Lower leg skin (tissue), 4 donors: ENCODE data around the gene MYD88. TPM values are rescaled to one million over a fixed set of nuclear protein-coding genes. Genes with fewer than 3 reads are reported as not detected.
A peak's percentile ranks its signal among the peaks of the same experiment; 100 is the strongest.

Source experiments
- DNase-seq, 2 donors: peaks; one replicate each; pipeline ENCODE4 v3.0.0-alpha.2; 2019; ENCODE audit warnings: low spot score in 2 of 2
- H3K4me3 ChIP-seq: fragments of 200-600 bp; sonication (generic); 2 replicates; pipeline ENCODE4 v1.5.1; 2017; ENCODE audit warnings: mild to moderate bottlenecking, low read depth; ENCODE audit not compliant: poor library complexity, severe bottlenecking
- CTCF ChIP-seq, 3 donors: fragments of 450-650 bp; IDR thresholded peaks; one replicate each; pipeline ENCODE4 v1.5.1; 2016; ENCODE audit warnings: antibody characterized with exemption in 3 of 3, mild to moderate bottlenecking in 3 of 3, moderate library complexity in 2 of 3
- POLR2A ChIP-seq, 2 donors: fragments of 450-650 bp; IDR thresholded peaks; one replicate each; pipeline ENCODE4 v1.6.1; 2016 to 2017; ENCODE audit warnings: antibody characterized with exemption in 2 of 2, mild to moderate bottlenecking in 1 of 2, moderate library complexity in 1 of 2
- WGBS, 2 donors: methylation state at CpG; one replicate each; pipeline ENCODE4 v1.1.5; 2018; 5-methylcytosine and 5-hydroxymethylcytosine counted together
- intact Hi-C: fragments of 100-400 bp; cut with DNase I; formaldehyde crosslinking; loops from one replicate; pipeline ENCODE4 v1.15.0; 2023; ENCODE audit warnings: low total_unique reads
- total RNA-seq, 4 donors: library from RNA; depleted of rRNA; stranded (reverse); fragments of >200 nt; gene quantifications; one replicate each; pipeline ENCODE4 v1.1.0, GENCODE V29; 2016

MYD88 gene
- total RNA-seq, 4 donors from 2014 or later = 22.9 to 32.2 (median 23.6) TPM

GRCh38 chr3:38148311-38148882 lies 9.9 kb downstream of the MYD88 start:
- intact Hi-C loops = no loop called here
- no peak overlapping the region for H3K4me3 ChIP-seq
- TF ChIP-seq POLR2A (IDR thresholded peaks at IDR 0.05) = no peak
- TF ChIP-seq CTCF (IDR thresholded peaks at IDR 0.05) = no peak
- no peak for DNase-seq
- 73 to 76% methylated on average over 5 of the region's 5 CpGs for WGBS, 2 donors

- no peak overlapping the region for H3K4me3 ChIP-seq
- DNase-seq = no peak
- TF ChIP-seq CTCF (IDR thresholded peaks at IDR 0.05) = no peak
- no peak for TF ChIP-seq POLR2A (IDR thresholded peaks at IDR 0.05)
- 63 to 85% methylated on average over 3 of the region's 3 CpGs for WGBS, 2 donors
- intact Hi-C loops = no loop called here
Measured at GRCh38 chr3:38149708-38150107, 11.2 kb downstream of the MYD88 start.

- intact Hi-C loops = no loop called here
- no peak overlapping the region for H3K4me3 ChIP-seq
- WGBS, 2 donors = 78 to 81% methylated on average over 3 of the region's 3 CpGs
- DNase-seq = peak in 1 of 2 donors; percentile 15
- TF ChIP-seq POLR2A (IDR thresholded peaks at IDR 0.05) = no peak
- TF ChIP-seq CTCF (IDR thresholded peaks at IDR 0.05) = no peak
Measured at GRCh38 chr3:38150780-38151528, 12.5 kb downstream of the MYD88 start.

GRCh38 chr3:38151667-38152265 lies 13.3 kb downstream of the MYD88 start:
- intact Hi-C loops = no loop called here
- WGBS, 2 donors = 73 to 75% methylated on average over 3 of the region's 3 CpGs
- no peak overlapping the region for H3K4me3 ChIP-seq
- DNase-seq = peak in 1 of 2 donors; percentile 5
- TF ChIP-seq POLR2A (IDR thresholded peaks at IDR 0.05) (no peak), CTCF (IDR thresholded peaks at IDR 0.05) (no peak)

GRCh38 chr3:38152609-38153008 lies 14.1 kb downstream of the MYD88 start:
- WGBS, 2 donors = 93 to 97% methylated on average over 2 of the region's 2 CpGs
- TF ChIP-seq CTCF (IDR thresholded peaks at IDR 0.05) (no peak), POLR2A (IDR thresholded peaks at IDR 0.05) (no peak)
- intact Hi-C loops = no loop called here
- H3K4me3 ChIP-seq = no peak overlapping the region
- DNase-seq = no peak
